Stomach smooth muscle (tissue), 2 donors: ENCODE data around the gene SKA3.
"Not testable (repeated sequence)": the region's sequence is repeated elsewhere in the genome, so short reads cannot be mapped to it uniquely, and the experiment has no call there.

ENCODE experiments used
- H3K27ac ChIP-seq: one replicate; pipeline ENCODE4 v1.7.0; 2013; ENCODE audit warnings: mild to moderate bottlenecking, low read length, inconsistent platforms
- H3K27me3 ChIP-seq, 2 donors: one replicate each; pipeline ENCODE4 v1.7.0; 2013; ENCODE audit warnings: low read length in 2 of 2; ENCODE audit not compliant: insufficient read depth in 2 of 2, control insufficient read depth in 1 of 2
- H3K36me3 ChIP-seq, 2 donors: one replicate each; pipeline ENCODE4 v1.7.0; 2013; ENCODE audit warnings: low read length in 2 of 2; ENCODE audit not compliant: control insufficient read depth in 2 of 2, insufficient read depth in 2 of 2
- H3K4me1 ChIP-seq: one replicate; pipeline ENCODE4 v1.7.0; 2013; ENCODE audit warnings: low read length; ENCODE audit not compliant: control insufficient read depth, insufficient read depth
- H3K4me3 ChIP-seq, 2 donors: one replicate each; pipeline ENCODE4 v1.7.0; 2013; ENCODE audit warnings: low read length in 2 of 2
- H3K9ac ChIP-seq, 2 donors: one replicate each; pipeline ENCODE4 v1.7.0; 2013; ENCODE audit warnings: low read length in 2 of 2, mild to moderate bottlenecking in 1 of 2
- H3K9me3 ChIP-seq, 2 donors: one replicate each; pipeline ENCODE4 v1.7.0; 2013; ENCODE audit warnings: low read length in 2 of 2; ENCODE audit not compliant: control insufficient read depth in 2 of 2
- donor health status: healthy.
- donor health status: Pancreatic carcinoma.

Gene SKA3

GRCh38 chr13:21135833-21136232 lies 40.5 kb downstream of the SKA3 start:
- not testable (repeated sequence) for H3K4me3 ChIP-seq, H3K9ac ChIP-seq, H3K4me1 ChIP-seq, H3K9me3 ChIP-seq, H3K27ac ChIP-seq, H3K36me3 ChIP-seq, H3K27me3 ChIP-seq

- no peak overlapping the region for H3K9ac ChIP-seq
- no peaks in the 10 kb centered on the region for H3K4me1 ChIP-seq
- H3K9me3 ChIP-seq: no peaks in the 10 kb centered on the region
- H3K4me3 ChIP-seq: no peak overlapping the region
- no peaks in the 10 kb centered on the region for H3K27me3 ChIP-seq
- H3K27ac ChIP-seq: no peak overlapping the region
- no peaks in the 10 kb centered on the region for H3K36me3 ChIP-seq
These were observed 41.9 kb downstream of the SKA3 start for GRCh38 chr13:21134475-21134874.

DNA sequence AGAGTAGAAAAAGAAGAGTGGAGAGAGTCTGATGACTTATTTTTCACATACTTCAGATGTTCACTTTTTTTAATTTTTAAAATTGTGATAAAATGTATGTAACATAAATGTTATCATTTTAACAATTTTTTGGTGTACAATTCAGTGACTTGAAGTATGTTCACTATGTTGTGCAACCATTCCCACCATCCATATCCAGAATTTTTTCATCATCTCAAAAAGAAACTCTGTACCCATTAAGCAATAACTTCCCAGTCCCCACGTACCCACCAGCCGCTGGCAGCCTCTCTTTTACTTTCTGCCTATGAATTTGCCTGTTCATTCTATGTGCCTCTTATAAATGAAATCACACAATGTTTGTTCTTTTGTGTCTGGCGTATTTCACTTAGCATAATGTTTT lies 43.3 kb downstream of the SKA3 start:
- H3K4me1 ChIP-seq: no peaks in the 10 kb centered on the region
- H3K4me3 ChIP-seq: no peak overlapping the region
- no peak overlapping the region for H3K27ac ChIP-seq
- H3K36me3 ChIP-seq: no peaks in the 10 kb centered on the region
- no peaks in the 10 kb centered on the region for H3K27me3 ChIP-seq
- H3K9me3 ChIP-seq: no peaks in the 10 kb centered on the region
- no peak overlapping the region for H3K9ac ChIP-seq

GRCh38 chr13:21130116-21130515 lies 46.2 kb downstream of the SKA3 start:
- Histone ChIP-seq H3K9ac (no peak overlapping the region), H3K27me3 (no peaks in the 10 kb centered on the region), H3K4me1 (no peaks in the 10 kb centered on the region), H3K4me3 (no peak overlapping the region), H3K36me3 (no peaks in the 10 kb centered on the region), H3K27ac (no peak overlapping the region), H3K9me3 (no peaks in the 10 kb centered on the region)

- Histone ChIP-seq H3K36me3 (no peaks in the 10 kb centered on the region), H3K9me3 (no peaks in the 10 kb centered on the region), H3K4me1 (no peaks in the 10 kb centered on the region), H3K4me3 (no peak overlapping the region), H3K9ac (no peak overlapping the region), H3K27ac (no peak overlapping the region), H3K27me3 (peaks cover 0 to 2% of the 10 kb centered on the region in 2 donors)
These were observed 51.5 kb downstream of the SKA3 start for GRCh38 chr13:21124852-21125251.

GRCh38 chr13:21123956-21124355 lies 52.4 kb downstream of the SKA3 start:
- Histone ChIP-seq H3K27ac (no peak overlapping the region), H3K4me1 (no peaks in the 10 kb centered on the region), H3K36me3 (no peaks in the 10 kb centered on the region), H3K9ac (no peak overlapping the region), H3K27me3 (peaks cover 0 to 2% of the 10 kb centered on the region in 2 donors), H3K9me3 (no peaks in the 10 kb centered on the region), H3K4me3 (no peak overlapping the region)

- no peaks in the 10 kb centered on the region for H3K9me3 ChIP-seq
These were observed 54.7 kb downstream of the SKA3 start for GRCh38 chr13:21121616-21122015.

DNA sequence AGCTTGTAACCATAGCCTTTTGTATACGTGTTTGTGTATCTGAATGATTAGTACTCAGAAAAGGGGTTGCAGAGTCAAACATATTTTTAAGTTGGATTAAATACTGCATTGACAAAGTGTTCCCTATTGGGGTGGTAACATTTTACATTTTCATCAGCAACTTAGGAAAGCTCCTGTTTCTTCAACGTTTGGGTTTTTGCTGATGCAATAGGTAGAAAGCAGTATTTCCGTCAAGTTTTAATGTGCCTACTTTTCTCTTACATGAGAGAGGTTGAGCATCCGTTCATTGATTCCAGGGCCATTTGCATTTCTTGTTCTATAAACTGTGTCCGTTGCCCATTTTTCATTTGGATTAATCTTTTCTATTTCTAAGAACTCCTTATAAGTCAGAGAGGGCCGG lies 56.2 kb downstream of the SKA3 start:
- Histone ChIP-seq H3K9me3 (no peaks in the 10 kb centered on the region), H3K27me3 (peaks cover 0 to 2% of the 10 kb centered on the region in 2 donors), H3K36me3 (no peaks in the 10 kb centered on the region), H3K4me1 (no peaks in the 10 kb centered on the region), H3K9ac (no peak overlapping the region), H3K4me3 (no peak overlapping the region), H3K27ac (no peak overlapping the region)

More at GRCh38 chr13:21121616-21122015, 54.7 kb downstream of the SKA3 start:
- no peak overlapping the region for H3K9ac ChIP-seq
- H3K36me3 ChIP-seq: no peaks in the 10 kb centered on the region
- H3K27ac ChIP-seq: no peak overlapping the region
- H3K4me3 ChIP-seq: no peak overlapping the region
- H3K4me1 ChIP-seq: no peaks in the 10 kb centered on the region
- peaks cover 0 to 2% of the 10 kb centered on the region in 2 donors for H3K27me3 ChIP-seq

- peaks cover 0 to 2% of the 10 kb centered on the region in 2 donors for H3K27me3 ChIP-seq
- no peak overlapping the region for H3K9ac ChIP-seq
- no peak overlapping the region for H3K4me3 ChIP-seq
- no peaks in the 10 kb centered on the region for H3K9me3 ChIP-seq
- H3K27ac ChIP-seq: no peak overlapping the region
- no peaks in the 10 kb centered on the region for H3K36me3 ChIP-seq
- H3K4me1 ChIP-seq: no peaks in the 10 kb centered on the region
These were observed 56.8 kb downstream of the SKA3 start for GRCh38 chr13:21119526-21119925.

GRCh38 chr13:21118180-21118579 lies 58.2 kb downstream of the SKA3 start:
- no peaks in the 10 kb centered on the region for H3K4me1 ChIP-seq
- no peak overlapping the region for H3K27ac ChIP-seq
- H3K36me3 ChIP-seq: no peaks in the 10 kb centered on the region
- no peaks in the 10 kb centered on the region for H3K27me3 ChIP-seq
- no peak overlapping the region for H3K9ac ChIP-seq
- no peak overlapping the region for H3K4me3 ChIP-seq
- no peaks in the 10 kb centered on the region for H3K9me3 ChIP-seq

DNA sequence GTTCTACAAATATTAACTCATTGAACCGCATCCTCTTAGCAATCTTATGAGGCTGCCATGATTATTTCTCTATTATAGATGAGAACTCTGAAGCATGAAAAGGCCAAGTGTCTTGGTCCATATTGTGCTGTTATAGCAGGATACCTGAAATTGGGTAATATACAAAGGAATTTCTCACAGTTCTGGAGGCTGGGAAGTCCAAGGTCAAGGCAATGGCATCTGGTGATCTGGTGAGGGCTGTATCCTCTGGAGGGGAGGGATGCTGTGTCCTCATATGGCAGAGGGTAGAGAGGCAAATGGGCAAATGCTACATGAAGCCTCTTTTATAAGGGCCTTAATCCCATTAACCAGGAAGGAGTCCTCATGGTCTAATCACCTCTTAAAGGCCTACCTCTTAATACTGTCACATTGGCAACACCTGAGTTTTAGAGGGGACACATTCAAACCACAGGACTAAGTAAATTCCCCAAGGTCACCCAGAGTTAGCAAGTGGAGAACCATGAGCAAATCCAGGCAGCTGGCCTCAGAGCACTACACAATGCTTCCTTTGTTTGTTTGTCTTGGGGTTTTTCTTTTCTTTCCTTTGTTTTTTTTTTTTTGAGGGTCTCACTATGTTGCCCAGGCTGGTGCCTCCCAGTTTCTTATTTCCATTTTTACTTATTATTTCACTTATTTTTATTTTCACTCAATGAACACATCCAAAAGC lies 59.1 kb downstream of the SKA3 start:
- Histone ChIP-seq H3K4me3 (no peak overlapping the region), H3K9ac (no peak overlapping the region), H3K36me3 (no peaks in the 10 kb centered on the region), H3K9me3 (no peaks in the 10 kb centered on the region), H3K4me1 (no peaks in the 10 kb centered on the region), H3K27me3 (no peaks in the 10 kb centered on the region), H3K27ac (no peak overlapping the region)
